AG09309 (cell line): ENCODE measurements around the gene PIGL.

Experiments
- DNase-seq: peaks from one replicate; pipeline ENCODE4 v3.0.0-alpha.2; 2010; ENCODE audit warnings: low read depth
- H3K4me3 ChIP-seq: 2 replicates; pipeline ENCODE4 v1.5.1; 2011; ENCODE audit warnings: mild to moderate bottlenecking, low read depth, low read length, moderate library complexity; ENCODE audit not compliant: control insufficient read depth
- CTCF ChIP-seq: IDR thresholded peaks from 2 replicates; pipeline ENCODE4 v1.5.1; 2011; ENCODE audit warnings: mild to moderate bottlenecking, low read depth, low read length, inconsistent platforms; ENCODE audit not compliant: insufficient read depth, control insufficient read depth; ENCODE audit errors: missing control alignments

Gene PIGL

GRCh38 chr17:16358394-16358793 is 141.4 kb downstream of the PIGL start:
- TF ChIP-seq CTCF: no peak
- H3K4me3 ChIP-seq: no peak overlapping the region
- no peak for DNase-seq

- no peak overlapping the region for H3K4me3 ChIP-seq
- no peak for DNase-seq
- TF ChIP-seq CTCF: no peak
These were observed 144.9 kb downstream of the PIGL start for GRCh38 chr17:16361874-16362273.

GRCh38 chr17:16363749-16364536 is 146.9 kb downstream of the PIGL start:
- TF ChIP-seq CTCF: peak; percentile 92
- DNase-seq: no peak
- H3K4me3 ChIP-seq: no peak overlapping the region

GRCh38 chr17:16364625-16365024 is 147.6 kb downstream of the PIGL start:
- DNase-seq: no peak
- no peak for TF ChIP-seq CTCF
- H3K4me3 ChIP-seq: no peak overlapping the region

- no peak for DNase-seq
- no peak for TF ChIP-seq CTCF
- H3K4me3 ChIP-seq: no peak overlapping the region
These were observed 154.7 kb downstream of the PIGL start for GRCh38 chr17:16371742-16372141.

- peak; percentile 70 for DNase-seq
- no peak overlapping the region for H3K4me3 ChIP-seq
- no peak for TF ChIP-seq CTCF
These were observed 157.3 kb downstream of the PIGL start for GRCh38 chr17:16374146-16374938.
